ENCODE results near the gene GLIPR2. TPM values are rescaled to one million over a fixed set of nuclear protein-coding genes. Genes with fewer than 3 reads are reported as not detected.
"Not testable (repeated sequence)": the region's sequence is repeated elsewhere in the genome, so short reads cannot be mapped to it uniquely, and the experiment has no call there.

Gene GLIPR2
- polyA plus RNA-seq, 1 of the 3 experiments (the other 2 are of a cell fraction), result 38.3 TPM

DNA sequence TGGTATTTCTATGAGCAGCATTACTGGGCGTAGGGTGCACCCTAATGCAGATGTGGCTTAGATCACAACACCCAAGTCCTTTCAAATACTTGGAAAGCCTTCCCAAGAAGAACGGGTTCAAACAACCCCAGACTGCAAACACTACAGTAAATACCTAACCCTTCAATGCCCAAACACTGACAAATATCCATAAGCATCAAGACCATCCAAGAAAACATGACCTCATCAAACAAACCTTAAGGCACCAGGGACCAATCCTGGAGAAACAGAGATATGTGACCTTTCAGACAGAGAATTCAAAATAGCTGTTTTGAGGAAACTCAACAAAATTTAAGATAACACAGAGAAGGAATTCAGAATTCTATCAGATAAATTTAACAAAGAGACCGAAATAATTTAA lies 38.7 kb downstream of the GLIPR2 start:
- H3K4me2 ChIP-seq; CTCF ChIA-PET; H3F3A ChIP-seq (replicated peaks; ENCODE audit: insufficient read depth); H2AFZ ChIP-seq (ENCODE audit: low read depth); H3K9ac ChIP-seq; H3K4me1 ChIP-seq (ENCODE audit: control insufficient read depth in 1 of 2, insufficient read depth in 2 of 2, low read depth in 1 of 2, low read length in 1 of 2); H4K20me1 ChIP-seq (ENCODE audit: insufficient read depth); H3K36me3 ChIP-seq (replicated peaks in 1 of 2; ENCODE audit: control insufficient read depth in 1 of 2, insufficient read depth in 2 of 2, low read length in 1 of 2); POLR2A ChIA-PET; H3K9me3 ChIP-seq; H3K27ac ChIP-seq (ENCODE audit: low read depth in 2 of 2, low read length in 1 of 2); H3K79me2 ChIP-seq (ENCODE audit: insufficient read depth); DNase-seq; H3K4me3 ChIP-seq (ENCODE audit: low read depth in 2 of 2, low read length in 1 of 2); H3K27me3 ChIP-seq (ENCODE audit: insufficient read depth); H3K9me2 ChIP-seq: not testable (repeated sequence)
- 90% methylated on average over 3 of the region's 3 CpGs for WGBS (ENCODE audit: low lambda C conversion rate)

GRCh38 chr9:36176496-36176895 lies 40.0 kb downstream of the GLIPR2 start:
- H3K4me3 ChIP-seq (ENCODE audit: low read depth in 2 of 2, low read length in 1 of 2); H3K79me2 ChIP-seq (ENCODE audit: insufficient read depth); H3K36me3 ChIP-seq (replicated peaks in 1 of 2; ENCODE audit: control insufficient read depth in 1 of 2, insufficient read depth in 2 of 2, low read length in 1 of 2); H3K9ac ChIP-seq; H3K27ac ChIP-seq (ENCODE audit: low read depth in 2 of 2, low read length in 1 of 2); H3K4me1 ChIP-seq (ENCODE audit: control insufficient read depth in 1 of 2, insufficient read depth in 2 of 2, low read depth in 1 of 2, low read length in 1 of 2); POLR2A ChIA-PET; H4K20me1 ChIP-seq (ENCODE audit: insufficient read depth); H3K9me3 ChIP-seq; DNase-seq; H3F3A ChIP-seq (replicated peaks; ENCODE audit: insufficient read depth); H3K9me2 ChIP-seq; H3K4me2 ChIP-seq; H2AFZ ChIP-seq (ENCODE audit: low read depth); H3K27me3 ChIP-seq (ENCODE audit: insufficient read depth): not testable (repeated sequence)
- CTCF ChIA-PET, result interaction anchor here (3.4 kb wide), 1 partner anchor 10 kb away, joined by 14 read pairs; no protein-coding TSS in a partner anchor
- WGBS (ENCODE audit: low lambda C conversion rate), result 87% methylated on average over 10 of the region's 10 CpGs

GRCh38 chr9:36177571-36177970 lies 41.0 kb downstream of the GLIPR2 start:
- CTCF ChIA-PET, result interaction anchor here (0.6 to 3.4 kb wide), 3 partner anchors 9 to 232 kb away, joined by 3 to 14 read pairs (median 4); no protein-coding TSS in a partner anchor

DNA sequence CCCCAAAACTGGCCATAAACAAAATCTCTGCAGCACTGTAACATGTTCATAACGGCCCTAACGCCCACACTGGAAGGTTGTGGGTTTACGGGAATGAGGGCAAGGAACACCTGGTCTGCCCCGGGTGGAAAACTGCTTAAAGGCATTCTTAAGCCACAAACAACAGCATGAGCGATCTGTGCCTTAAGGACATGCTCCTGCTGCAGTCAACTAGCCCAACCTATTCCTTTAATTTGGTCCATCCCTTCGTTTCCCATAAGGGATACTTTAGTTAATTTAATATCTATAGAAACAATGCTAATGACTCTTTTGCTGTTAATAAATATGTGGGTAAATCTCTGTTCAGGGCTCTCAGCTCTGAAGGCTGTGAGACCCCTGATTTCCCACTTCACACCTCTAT lies 43.7 kb downstream of the GLIPR2 start:
- H3K9me3 ChIP-seq; H3F3A ChIP-seq (replicated peaks; ENCODE audit: insufficient read depth); H3K4me3 ChIP-seq (ENCODE audit: low read depth in 2 of 2, low read length in 1 of 2); H3K9ac ChIP-seq; H3K36me3 ChIP-seq (replicated peaks in 1 of 2; ENCODE audit: control insufficient read depth in 1 of 2, insufficient read depth in 2 of 2, low read length in 1 of 2); H2AFZ ChIP-seq (ENCODE audit: low read depth); H3K27me3 ChIP-seq (ENCODE audit: insufficient read depth); H3K4me2 ChIP-seq; H3K79me2 ChIP-seq (ENCODE audit: insufficient read depth); H3K4me1 ChIP-seq (ENCODE audit: control insufficient read depth in 1 of 2, insufficient read depth in 2 of 2, low read depth in 1 of 2, low read length in 1 of 2); H3K27ac ChIP-seq (ENCODE audit: low read depth in 2 of 2, low read length in 1 of 2); H4K20me1 ChIP-seq (ENCODE audit: insufficient read depth); H3K9me2 ChIP-seq; DNase-seq; POLR2A ChIA-PET: not testable (repeated sequence)
- 60% methylated on average over 6 of the region's 6 CpGs for WGBS (ENCODE audit: low lambda C conversion rate)
- CTCF ChIA-PET, result interaction anchor here (1.3 to 2.2 kb wide), 2 partner anchors 14 to 78 kb away, joined by 3 to 10 read pairs; no protein-coding TSS in a partner anchor

More at GRCh38 chr9:36177571-36177970, 41.0 kb downstream of the GLIPR2 start:
- WGBS (ENCODE audit: low lambda C conversion rate), result 94% methylated on average over 4 of the region's 4 CpGs
- no peak for TF ChIP-seq YY1 (IDR thresholded peaks at IDR 0.05; ENCODE audit: low read depth)
- no peak for TF ChIP-seq ELF1 (IDR thresholded peaks at IDR 0.05)
- H3K27ac ChIP-seq (ENCODE audit: low read depth in 2 of 2, low read length in 1 of 2), result no peak overlapping the region
- H3K79me2 ChIP-seq (ENCODE audit: insufficient read depth), result no peaks in the 10 kb centered on the region
- H3F3A ChIP-seq (replicated peaks; ENCODE audit: insufficient read depth), result no peaks in the 10 kb centered on the region
- H3K27me3 ChIP-seq (ENCODE audit: insufficient read depth), result no peaks in the 10 kb centered on the region
- POLR2A ChIA-PET, result no interaction called here
- no peak overlapping the region for H3K4me3 ChIP-seq (ENCODE audit: low read depth in 2 of 2, low read length in 1 of 2)
- H3K4me2 ChIP-seq, result no peak overlapping the region
- H3K9me2 ChIP-seq, result no peaks in the 10 kb centered on the region
- no peak overlapping the region for H2AFZ ChIP-seq (ENCODE audit: low read depth)
- H3K9me3 ChIP-seq, result no peaks in the 10 kb centered on the region
- no peaks in the 10 kb centered on the region for H3K4me1 ChIP-seq (ENCODE audit: control insufficient read depth in 1 of 2, insufficient read depth in 2 of 2, low read depth in 1 of 2, low read length in 1 of 2)
- no peak overlapping the region for H3K9ac ChIP-seq
- H4K20me1 ChIP-seq (ENCODE audit: insufficient read depth), result no peaks in the 10 kb centered on the region
- no peaks in the 10 kb centered on the region for H3K36me3 ChIP-seq (replicated peaks in 1 of 2; ENCODE audit: control insufficient read depth in 1 of 2, insufficient read depth in 2 of 2, low read length in 1 of 2)
- DNase-seq, result no peak

Measured in SK-N-SH (cell line).